GM12878 (cell line): ENCODE data around the gene RBPMS2. TPM values are rescaled to one million over a fixed set of nuclear protein-coding genes. Genes with fewer than 3 reads are reported as not detected.

ENCODE experiments used
- ATAC-seq: fragments of 200-7000 bp; cut with Tn5 transposase; 3 replicates; pipeline ENCODE4 v1.9.1; 2020; ENCODE audit warnings: mild to moderate bottlenecking, moderate library complexity
- BruUV-seq: library from RNA; stranded (reverse); fragments of 400-500 nt; replicated peaks from 2 replicates; lab custom pipeline; 2021; lab: Mats Ljungman, UMichigan
- CTCF ChIA-PET: fragments of 300-600 bp; sonication (Branson Sonifier 250); formaldehyde crosslinking; extraction: SDS; loops from one replicate; lab custom pipeline; 2021; ENCODE audit warnings: inconsistent platforms; lab: Yijun Ruan, JAX
- POLR2A ChIA-PET: fragments of 350-600 bp; formaldehyde crosslinking; extraction: SDS; loops from one replicate; lab custom pipeline; 2021; ENCODE audit warnings: inconsistent platforms; lab: Charles Lee
- RAD21 ChIA-PET: fragments of 300-600 bp; sonication (Branson Sonifier 250); formaldehyde crosslinking; loops from one replicate; lab custom pipeline; 2023; ENCODE audit warnings: antibody characterized with exemption; ENCODE audit not compliant: unreplicated experiment; lab: Charles Lee
- SMC1A ChIA-PET: fragments of 300-600 bp; sonication (Branson Sonifier 250); formaldehyde crosslinking; loops from one replicate; lab custom pipeline; 2023; ENCODE audit not compliant: unreplicated experiment, uncharacterized antibody; lab: Charles Lee
- DNase-seq: peaks from one replicate; pipeline ENCODE4 v3.0.0-alpha.2; 2011; ENCODE audit warnings: low read depth, low spot score
- FAIRE-seq: peaks from 3 replicates; lab custom pipeline; 2011; peaks lifted over from hg19 to GRCh38; lab: Jason Lieb, UNC
- H2AFZ ChIP-seq: 2 replicates; pipeline ENCODE4 v1.6.0; 2011; ENCODE audit warnings: low read depth, low read length, control low read depth; ENCODE audit not compliant: control insufficient read depth
- H3K27ac ChIP-seq: 2 replicates; pipeline ENCODE4 v1.5.1; 2011; ENCODE audit warnings: control low read depth; ENCODE audit not compliant: control insufficient read depth, insufficient read depth
- H3K27me3 ChIP-seq, 2 experiments: replicated peaks in 1 of 2; 2 replicates each; pipeline versions ENCODE4 v1.6.0 to v1.6.1; 2011; ENCODE audit warnings: low read length in 1 of 2; ENCODE audit not compliant: control insufficient read depth in 2 of 2, insufficient read depth in 2 of 2
- H3K36me3 ChIP-seq, 2 experiments: 2 replicates each; pipeline ENCODE4 v1.5.1; 2011; ENCODE audit warnings: low read length in 1 of 2; ENCODE audit not compliant: control insufficient read depth in 2 of 2, insufficient read depth in 2 of 2
- H3K4me1 ChIP-seq: 2 replicates; pipeline ENCODE4 v1.6.1; 2011; ENCODE audit warnings: mild to moderate bottlenecking, low read length, moderate library complexity, mixed read lengths; ENCODE audit not compliant: control insufficient read depth, insufficient read depth
- H3K4me2 ChIP-seq: 2 replicates; pipeline ENCODE4 v1.6.0; 2011; ENCODE audit warnings: control low read depth; ENCODE audit not compliant: control insufficient read depth, insufficient read depth
- H3K4me3 ChIP-seq: fragments of 200-600 bp; sonication (generic); 2 replicates; pipeline ENCODE4 v1.5.1; 2016
- H3K79me2 ChIP-seq: 2 replicates; pipeline ENCODE4 v1.6.0; 2011; ENCODE audit warnings: low read length; ENCODE audit not compliant: control insufficient read depth, insufficient read depth
- H3K9ac ChIP-seq: 2 replicates; pipeline ENCODE4 v1.8.0; 2011; ENCODE audit warnings: low read length, control low read depth, mixed read lengths; ENCODE audit not compliant: control insufficient read depth, insufficient read depth
- H3K9me3 ChIP-seq: replicated peaks from 3 replicates; pipeline ENCODE4 v1.5.1; 2011; ENCODE audit warnings: mild to moderate bottlenecking, low read length; ENCODE audit not compliant: control insufficient read depth, insufficient read depth
- H4K20me1 ChIP-seq: 2 replicates; pipeline ENCODE4 v1.6.0; 2011; ENCODE audit not compliant: control insufficient read depth, insufficient read depth
- BMI1 ChIP-seq: fragments of 450-650 bp; IDR thresholded peaks from 2 replicates; pipeline ENCODE4 v1.6.1; 2016; ENCODE audit warnings: mild to moderate bottlenecking, moderate library complexity, borderline replicate concordance
- EED ChIP-seq: sonication (generic); IDR thresholded peaks from 2 replicates; pipeline ENCODE4 v1.6.1; 2016; ENCODE audit warnings: antibody characterized with exemption, low read depth
- ELK1 ChIP-seq: IDR thresholded peaks from 2 replicates; pipeline ENCODE4 v1.6.1; 2012; ENCODE audit warnings: low read depth, low read length, improper control_type of control experiment
- EZH2 ChIP-seq: IDR thresholded peaks from 2 replicates; pipeline ENCODE4 v1.6.1; 2012; ENCODE audit warnings: low read depth, mild to moderate bottlenecking, control low read depth, inconsistent platforms, low read length, borderline replicate concordance; ENCODE audit not compliant: control insufficient read depth
- FOS ChIP-seq: IDR thresholded peaks from 3 replicates; pipeline ENCODE4 v1.6.1; 2011; ENCODE audit warnings: borderline replicate concordance; ENCODE audit not compliant: insufficient read length; ENCODE audit errors: extremely low read depth
- JUNB ChIP-seq: IDR thresholded peaks from 2 replicates; pipeline ENCODE4 v1.6.1; 2016; ENCODE audit warnings: antibody characterized with exemption, mild to moderate bottlenecking
- NR2F1 ChIP-seq: fragments of 450-650 bp; conservative IDR thresholded peaks from 2 replicates; pipeline ENCODE4 v1.6.1; 2017; ENCODE audit warnings: mild to moderate bottlenecking
- RB1 ChIP-seq: fragments of 450-650 bp; formaldehyde crosslinking; IDR thresholded peaks from 2 replicates; pipeline ENCODE4 v1.6.1; 2017; ENCODE audit warnings: mild to moderate bottlenecking, borderline replicate concordance
- ZNF207 ChIP-seq: fragments of 450-650 bp; IDR thresholded peaks from 2 replicates; pipeline ENCODE4 v1.6.1; 2014; ENCODE audit warnings: antibody characterized with exemption, mild to moderate bottlenecking, borderline replicate concordance
- ZNF622 ChIP-seq: fragments of 450-650 bp; IDR thresholded peaks from 2 replicates; pipeline ENCODE4 v1.6.1; 2017; ENCODE audit warnings: mild to moderate bottlenecking, inconsistent platforms
- WGBS: methylation state at CpG from one replicate; pipeline ENCODE4 v1.1.6; 2016; ENCODE audit warnings: low lambda C conversion rate; ENCODE audit not compliant: insufficient replicate concordance, insufficient coverage; ENCODE audit errors: missing lambda C conversion rate; 5-methylcytosine and 5-hydroxymethylcytosine counted together
- in situ Hi-C: fragments of 300-500 bp; cut with MboI; formaldehyde crosslinking; loops from 9 replicates; pipeline ENCODE4 v1.14.3; 2018; ENCODE audit warnings: mixed read lengths
- intact Hi-C: fragments of 100-400 bp; cut with micrococcal nuclease; formaldehyde crosslinking; loops from one replicate; pipeline ENCODE4 v1.14.2; 2022; ENCODE audit not compliant: unreplicated experiment
- polyA plus RNA-seq, 11 experiments: library from polyadenylated mRNA; depleted of rRNA in 4 of 11; unstranded in 6 of 11; stranded (reverse) in 5 of 11; fragments of >200 nt; fragmentation: Nextera tagmentation in 4 of 11; fragmentation: Illumina TruSeq in 1 of 11; extraction: Ambion mirVana in 4 of 11; extraction: Trizol in 1 of 11; gene quantifications; 1 replicate in 1 of 11; 2 replicates in 10 of 11; pipeline versions ENCODE4 v1.2.1 to v1.2.3, GENCODE V29; 2011 to 2016; ENCODE audit warnings: inconsistent platforms in 2 of 11, missing spikeins in 2 of 11, low read depth in 1 of 11
- total RNA-seq, 4 experiments: library from RNA; depleted of rRNA in 3 of 4; stranded (reverse); fragments of >200 nt in 3 of 4; fragmentation: Illumina TruSeq in 1 of 4; extraction: Trizol in 1 of 4; gene quantifications; 2 replicates each; pipeline versions ENCODE4 v1.2.1 to v1.2.3, GENCODE V29; 2013 to 2021

Gene RBPMS2
- total and polyA plus RNA-seq, 10 of the 15 experiments (the other 5 are each of a cell fraction or from before 2014, with no cell fraction given): 0.06 to 0.31 (median 0.19) TPM; not detected in 3

- Histone ChIP-seq H3K36me3 (no peaks in the 10 kb centered on the region), H3K4me2 (no peak overlapping the region), H3K9ac (no peak overlapping the region), H2AFZ (no peak overlapping the region), H3K4me1 (no peaks in the 10 kb centered on the region), H3K9me3 (no peaks in the 10 kb centered on the region), H3K27me3 (peaks cover 10 to 17% of the 10 kb centered on the region in 2 experiments), H3K79me2 (no peaks in the 10 kb centered on the region), H3K27ac (no peak overlapping the region), H4K20me1 (no peaks in the 10 kb centered on the region), H3K4me3 (no peak overlapping the region)
- RAD21 ChIA-PET: no interaction called here
- CTCF ChIA-PET: no interaction called here
- POLR2A ChIA-PET: interaction anchor here (0.6 kb wide), 1 partner anchor 68 kb away, joined by 8 read pairs; no protein-coding TSS in a partner anchor
- in situ Hi-C loops: no loop called here
- ATAC-seq: no peak
- DNase-seq: no peak
- intact Hi-C loops: no loop called here
- FAIRE-seq: no peak
- 89% methylated on average over 6 of the region's 6 CpGs for WGBS
- TF ChIP-seq EZH2 (no peak), FOS (no peak), RB1 (no peak), ZNF622 (no peak), ZNF207 (no peak), EED (no peak), BMI1 (no peak), ELK1 (no peak), NR2F1 (no peak), JUNB (no peak)
- SMC1A ChIA-PET: no interaction called here
- BruUV-seq: no TSS peak
These were observed 2.4 kb downstream of the RBPMS2 start for GRCh38 chr15:64772964-64773363.
